Small intestine (tissue), 16 donors: ENCODE results near the gene GAL3ST3. TPM values are rescaled to one million over a fixed set of nuclear protein-coding genes. Genes with fewer than 3 reads are reported as not detected.
"Not testable (repeated sequence)": the region's sequence is repeated elsewhere in the genome, so short reads cannot be mapped to it uniquely, and the experiment has no call there.

Experiments
- DNase-seq, 2 donors: peaks; one replicate each; pipeline versions ENCODE4 v3.0.0 to v3.0.0-alpha.2; 2013
- FAIRE-seq: peaks from 2 replicates; lab custom pipeline; 2012; peaks lifted over from hg19 to GRCh38; lab: Jason Lieb, UNC
- H3K27ac ChIP-seq, 3 donors: one replicate each; pipeline ENCODE4 v1.5.1; 2013; ENCODE audit warnings: low read length in 2 of 3, mild to moderate bottlenecking in 2 of 3, control low read depth in 1 of 3, inconsistent platforms in 1 of 3, low read depth in 1 of 3, moderate library complexity in 1 of 3
- H3K27me3 ChIP-seq, 3 donors: one replicate each; pipeline ENCODE4 v1.6.1; 2013; ENCODE audit warnings: low read length in 3 of 3, inconsistent platforms in 1 of 3; ENCODE audit not compliant: control insufficient read depth in 3 of 3, insufficient read depth in 3 of 3
- H3K36me3 ChIP-seq, 3 donors: one replicate each; pipeline ENCODE4 v1.6.1; 2013; ENCODE audit warnings: low read length in 3 of 3, inconsistent platforms in 1 of 3, low read depth in 1 of 3, mild to moderate bottlenecking in 1 of 3, moderate library complexity in 1 of 3; ENCODE audit not compliant: control insufficient read depth in 3 of 3, insufficient read depth in 2 of 3
- H3K4me1 ChIP-seq, 3 donors: one replicate each; pipeline ENCODE4 v1.6.1; 2013; ENCODE audit warnings: low read length in 2 of 3, inconsistent platforms in 1 of 3, low read depth in 1 of 3, mild to moderate bottlenecking in 1 of 3, moderate library complexity in 1 of 3; ENCODE audit not compliant: control insufficient read depth in 3 of 3, insufficient read depth in 2 of 3
- H3K4me3 ChIP-seq, 3 donors: one replicate each; pipeline ENCODE4 v1.5.1; 2013; ENCODE audit warnings: low read length in 3 of 3, control low read depth in 1 of 3, inconsistent platforms in 1 of 3, low read depth in 1 of 3, mild to moderate bottlenecking in 1 of 3, moderate library complexity in 1 of 3
- H3K9me3 ChIP-seq, 2 donors: one replicate each; pipeline ENCODE4 v1.6.1; 2013; ENCODE audit warnings: low read depth in 1 of 2, low read length in 1 of 2; ENCODE audit not compliant: control insufficient read depth in 2 of 2, insufficient read depth in 1 of 2
- WGBS, 3 donors: extraction: QIAGEN DNeasy Blood & Tissue Kit; methylation state at CpG; one replicate each; pipeline ENCODE4 v1.1.7; 2013; 5-methylcytosine and 5-hydroxymethylcytosine counted together
- long read RNA-seq, 10 donors: transcript quantifications; one replicate each; lab custom pipeline, GENCODE V29; 2026
- polyA plus RNA-seq, 4 donors: library from polyadenylated mRNA; stranded (reverse) in 3 of 4; unstranded in 1 of 4; fragments of 200-250 nt in 3 of 4; fragments of 120-200 nt in 1 of 4; gene quantifications; one replicate each; pipeline versions ENCODE4 v1.2.1 to v1.2.3, GENCODE V29; 2013
- donor health status: healthy with polysubstance abuse.
- donor health status: control.
- donor health status: control.
- donor health status: Bipolar disorder and iron deficiency.
- donor health status: healthy.

GAL3ST3 gene, protein sequence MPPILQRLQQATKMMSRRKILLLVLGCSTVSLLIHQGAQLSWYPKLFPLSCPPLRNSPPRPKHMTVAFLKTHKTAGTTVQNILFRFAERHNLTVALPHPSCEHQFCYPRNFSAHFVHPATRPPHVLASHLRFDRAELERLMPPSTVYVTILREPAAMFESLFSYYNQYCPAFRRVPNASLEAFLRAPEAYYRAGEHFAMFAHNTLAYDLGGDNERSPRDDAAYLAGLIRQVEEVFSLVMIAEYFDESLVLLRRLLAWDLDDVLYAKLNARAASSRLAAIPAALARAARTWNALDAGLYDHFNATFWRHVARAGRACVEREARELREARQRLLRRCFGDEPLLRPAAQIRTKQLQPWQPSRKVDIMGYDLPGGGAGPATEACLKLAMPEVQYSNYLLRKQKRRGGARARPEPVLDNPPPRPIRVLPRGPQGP
- under 1 TPM in 1 of 4 donors, not detected in 3; 0.12 TPM for polyA plus RNA-seq
- long read RNA-seq, donor 1 = 0 reads
- long read RNA-seq, donor 2 = 0 reads
- long read RNA-seq, donor 3, partial matches to known transcripts = 211 of 211 reads
- long read RNA-seq, donor 3, other reads (novel, unspliced or antisense) = 0 of 211 reads
- long read RNA-seq, donor 4 = 0 reads
- long read RNA-seq, donor 5 = 0 reads
- long read RNA-seq, donor 6 = 0 reads
- long read RNA-seq, donor 7 = 0 reads
- long read RNA-seq, donor 8 = 0 reads
- long read RNA-seq, donor 9, partial matches to known transcripts = 37 of 37 reads
- long read RNA-seq, donor 9, other reads (novel, unspliced or antisense) = 0 of 37 reads
- long read RNA-seq, donor 10, partial matches to known transcripts = 0 of 2 reads
- long read RNA-seq, donor 10, other reads (novel, unspliced or antisense) = 0 of 2 reads

DNA sequence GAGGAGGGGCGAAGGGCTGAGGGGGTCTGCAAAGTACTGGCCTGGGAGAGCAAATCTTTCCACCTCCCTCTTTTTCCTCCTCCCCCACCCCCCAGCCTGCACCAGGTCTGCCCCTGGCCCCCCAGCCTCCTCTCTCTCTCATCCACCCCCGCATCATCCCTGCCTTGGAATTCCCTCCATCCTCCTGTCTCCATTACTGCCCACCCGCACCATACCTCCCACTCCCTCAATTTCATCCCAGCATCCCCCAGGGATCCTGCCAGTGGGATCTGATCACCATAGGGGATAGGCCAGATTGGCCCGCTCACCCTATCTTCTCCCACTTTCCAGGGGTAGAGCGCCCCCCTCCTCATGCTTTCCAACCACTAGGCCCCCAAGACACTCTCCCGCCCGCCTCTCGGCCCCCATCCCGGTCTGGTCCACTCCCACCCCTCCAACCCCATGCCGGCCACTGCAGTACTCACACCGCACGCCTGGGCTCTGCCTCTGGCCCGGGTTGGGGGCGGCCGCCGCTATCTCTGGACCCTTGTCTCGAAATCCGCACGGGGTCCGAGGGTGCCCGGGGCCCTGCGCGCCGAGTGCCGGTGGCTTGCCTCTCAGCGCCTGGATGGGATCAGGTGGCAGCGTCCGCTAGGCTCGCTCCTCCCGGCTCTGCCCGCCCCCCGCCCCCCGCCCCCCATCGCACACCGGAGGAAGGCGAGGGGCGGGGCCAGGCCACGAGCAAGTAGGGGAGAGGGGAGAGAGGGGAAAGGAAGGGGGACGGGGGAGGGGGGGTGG is at the start of gene GAL3ST3:
Gene GAL3ST3 (minus strand): TSS at position 615 of the 777 bp plus-strand sequence. CDS start 3,746 bp downstream, outside the sequence.
- peaks cover 0 to 28% (median 2%) of the 10 kb centered on the region in 3 donors for H3K27me3 ChIP-seq
- no peaks in the 10 kb centered on the region for H3K9me3 ChIP-seq
- peaks cover 0 to 6% (median 0%) of the 10 kb centered on the region in 3 donors for H3K36me3 ChIP-seq
- H3K4me1 ChIP-seq = peaks cover 2 to 23% (median 4%) of the 10 kb centered on the region in 3 donors
- FAIRE-seq (no peak), DNase-seq (no peak)
- 13 to 23% (median 23%) methylated on average over 33 to 38 of the region's 39 CpGs for WGBS, 3 donors
- no peak within 1 kb of the TSS for H3K4me3 ChIP-seq
- H3K27ac ChIP-seq = no peak within 1 kb of the TSS

DNA sequence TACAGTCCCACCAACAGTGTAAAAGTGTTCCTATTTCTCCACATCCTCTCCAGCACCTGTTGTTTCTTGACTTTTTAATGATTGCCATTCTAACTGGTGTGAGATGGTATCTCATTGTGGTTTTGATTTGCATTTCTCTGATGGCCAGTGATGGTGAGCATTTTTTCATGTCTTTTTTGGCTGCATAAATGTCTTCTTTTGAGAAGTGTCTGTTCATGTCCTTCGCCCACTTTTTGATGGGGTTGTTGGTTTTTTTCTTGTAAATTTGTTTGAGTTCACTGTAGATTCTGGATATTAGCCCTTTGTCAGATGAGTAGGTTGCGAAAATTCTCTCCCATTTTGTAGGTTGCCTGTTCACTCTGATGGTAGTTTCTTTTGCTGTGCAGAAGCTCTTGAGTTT is 43.2 kb upstream of the GAL3ST3 start:
- H3K27me3 ChIP-seq, H3K4me1 ChIP-seq, DNase-seq, H3K36me3 ChIP-seq, H3K27ac ChIP-seq, H3K9me3 ChIP-seq, FAIRE-seq, H3K4me3 ChIP-seq: not testable (repeated sequence)
- 92 to 100% (median 94%) methylated on average over 2 of the region's 2 CpGs for WGBS, 3 donors

DNA sequence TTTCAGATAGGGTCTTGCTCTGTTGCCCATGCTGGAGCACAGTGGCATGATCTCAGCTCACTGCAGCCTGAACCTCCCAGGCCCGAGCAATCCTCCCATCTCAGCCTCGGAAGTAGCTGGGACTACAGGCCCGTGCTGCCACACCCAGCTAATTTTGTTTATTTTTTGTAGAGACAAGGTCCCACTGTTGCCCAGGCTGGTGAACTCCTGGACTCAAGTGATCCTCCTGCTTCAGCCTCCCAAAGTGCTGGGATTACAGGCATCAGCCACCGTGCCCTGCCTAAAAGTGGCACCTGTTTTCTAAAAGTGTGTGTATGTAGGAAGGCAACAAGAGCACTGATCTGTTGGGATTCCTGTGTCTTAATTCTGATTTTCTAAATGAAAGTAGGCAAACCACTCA is 41.3 kb upstream of the GAL3ST3 start:
- WGBS, 3 donors = 63 to 83% (median 81%) methylated on average over 4 of the region's 4 CpGs
- Histone ChIP-seq H3K27me3 (no peaks in the 10 kb centered on the region), H3K36me3 (no peaks in the 10 kb centered on the region), H3K27ac (no peak overlapping the region), H3K9me3 (no peaks in the 10 kb centered on the region), H3K4me3 (no peak overlapping the region), H3K4me1 (no peaks in the 10 kb centered on the region)
- DNase-seq (no peak), FAIRE-seq (no peak)

DNA sequence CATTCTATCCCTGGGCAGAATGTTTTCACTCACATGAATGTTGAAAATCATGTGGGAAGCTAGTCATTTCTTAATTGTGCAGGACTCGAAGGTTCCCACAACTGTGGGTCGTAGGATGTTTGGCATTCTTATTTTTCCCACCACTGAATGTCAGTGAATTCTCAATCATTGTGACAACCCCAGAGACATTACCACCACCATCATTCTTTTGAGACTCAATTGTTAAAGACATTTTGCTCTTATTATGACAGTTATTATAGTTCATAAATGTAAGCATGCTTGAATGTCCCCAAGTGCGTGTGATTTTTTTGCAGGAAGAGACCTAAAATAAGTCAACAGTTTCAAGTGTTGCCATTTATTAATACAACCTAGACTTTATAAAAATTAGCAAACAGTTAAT is 40.1 kb upstream of the GAL3ST3 start:
- DNase-seq (no peak), FAIRE-seq (no peak)
- peaks cover 0 to 3% (median 0%) of the 10 kb centered on the region in 3 donors for H3K4me1 ChIP-seq
- no peaks in the 10 kb centered on the region for H3K27me3 ChIP-seq
- H3K27ac ChIP-seq = no peak overlapping the region
- H3K36me3 ChIP-seq = no peaks in the 10 kb centered on the region
- 87 to 91% (median 88%) methylated on average over 3 of the region's 3 CpGs for WGBS, 3 donors
- no peaks in the 10 kb centered on the region for H3K9me3 ChIP-seq
- H3K4me3 ChIP-seq = no peak overlapping the region

DNA sequence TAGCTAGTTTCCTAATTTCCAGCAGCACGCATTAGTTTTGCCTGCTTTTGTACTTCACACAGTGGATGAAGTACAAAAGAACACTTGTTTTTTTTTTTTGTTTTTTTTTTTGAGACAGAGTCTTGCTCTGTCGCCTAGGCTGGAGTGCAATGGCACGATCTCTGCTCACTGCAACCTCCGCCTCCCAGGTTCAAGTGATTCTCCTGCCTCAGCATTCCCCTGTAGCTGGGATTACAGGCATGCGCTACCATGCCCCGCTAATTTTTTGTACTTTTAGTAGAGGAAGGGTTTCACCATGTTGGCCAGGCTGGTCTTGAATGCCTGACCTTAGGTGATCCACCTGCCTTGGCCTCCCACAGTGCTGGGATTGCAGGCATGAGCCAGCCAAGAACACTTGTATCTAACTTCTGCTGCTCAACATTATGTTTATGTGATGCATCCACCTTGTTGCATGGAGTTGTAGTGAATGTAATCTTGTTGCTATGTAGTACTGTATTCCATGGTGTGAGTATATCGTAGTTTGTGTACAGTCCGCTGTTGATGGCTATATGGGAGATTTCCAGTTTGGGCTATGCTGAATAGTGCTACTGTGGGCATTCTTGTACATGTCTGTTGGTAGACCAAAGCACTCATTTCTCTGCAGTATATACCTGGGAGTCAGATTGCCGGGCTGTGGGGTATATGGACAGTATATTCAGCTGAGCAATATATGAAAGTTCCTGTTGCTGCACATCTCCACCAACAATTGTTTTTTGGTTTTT is 38.4 kb upstream of the GAL3ST3 start:
- 94 to 96% (median 96%) methylated on average over 9 of the region's 9 CpGs for WGBS, 3 donors
- FAIRE-seq (no peak), DNase-seq (no peak)
- Histone ChIP-seq H3K36me3 (no peaks in the 10 kb centered on the region), H3K9me3 (no peaks in the 10 kb centered on the region), H3K4me3 (no peak overlapping the region), H3K27ac (no peak overlapping the region), H3K4me1 (peaks cover 4 to 16% (median 13%) of the 10 kb centered on the region in 3 donors), H3K27me3 (no peaks in the 10 kb centered on the region)

DNA sequence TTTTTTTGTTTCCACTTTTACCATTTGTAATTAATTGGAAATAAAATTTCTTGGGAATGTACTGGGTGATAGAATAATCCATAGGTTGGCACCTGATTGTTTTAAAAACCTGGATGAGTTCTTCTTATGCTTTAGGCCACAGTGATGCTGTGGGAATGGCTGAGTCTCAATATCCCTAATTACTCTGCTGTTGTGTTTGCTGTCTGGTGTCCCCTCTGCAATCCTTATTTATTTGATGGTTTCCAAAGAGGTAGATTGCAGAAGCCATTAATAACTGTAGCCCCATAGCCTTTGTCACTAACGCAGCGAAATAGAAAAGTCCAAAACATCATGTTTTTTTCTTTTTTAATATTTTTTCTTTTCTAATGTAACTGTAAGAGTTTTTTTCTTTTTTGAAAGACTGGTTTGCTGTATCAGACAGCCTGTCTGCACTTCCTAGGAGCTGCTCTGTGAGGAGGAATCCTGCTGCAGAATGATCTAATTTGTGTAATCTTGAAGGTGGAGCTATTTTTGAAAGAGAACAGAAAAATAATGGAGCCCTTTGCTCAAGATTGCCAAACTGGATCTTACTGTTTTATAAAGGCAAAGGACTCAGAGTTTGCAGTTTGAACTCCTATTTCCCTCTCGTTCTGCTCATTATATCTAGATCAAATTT is 36.0 kb upstream of the GAL3ST3 start:
- DNase-seq (no peak), FAIRE-seq (no peak)
- Histone ChIP-seq H3K4me3 (no peak overlapping the region), H3K27me3 (no peaks in the 10 kb centered on the region), H3K9me3 (no peaks in the 10 kb centered on the region), H3K27ac (no peak overlapping the region), H3K36me3 (no peaks in the 10 kb centered on the region), H3K4me1 (peaks cover 4 to 31% (median 19%) of the 10 kb centered on the region in 3 donors)
- WGBS, 3 donors = 78 to 83% (median 79%) methylated on average over 3 of the region's 3 CpGs

DNA sequence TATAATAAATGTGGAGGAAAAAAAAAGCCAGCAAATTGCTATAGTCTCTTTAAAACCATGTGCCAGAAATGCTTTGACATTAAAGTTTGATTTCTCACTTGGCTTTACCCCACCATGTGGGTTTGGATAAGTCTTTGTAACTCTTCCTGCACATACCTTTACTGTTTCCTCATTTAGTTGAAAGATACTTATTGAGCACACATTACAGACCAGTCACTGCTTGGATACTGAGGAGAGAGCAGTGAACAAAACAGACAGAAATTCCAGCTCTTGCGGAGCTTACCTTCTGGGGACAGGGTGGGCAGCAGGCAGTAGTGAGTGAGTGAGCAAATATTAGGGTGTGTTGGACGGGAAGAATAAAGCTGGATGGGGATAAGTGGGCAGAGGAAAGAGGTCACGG is 34.8 kb upstream of the GAL3ST3 start:
- peaks cover 4 to 31% (median 19%) of the 10 kb centered on the region in 3 donors for H3K4me1 ChIP-seq
- FAIRE-seq = no peak
- H3K36me3 ChIP-seq = peaks cover 0 to 2% (median 0%) of the 10 kb centered on the region in 3 donors
- no peaks in the 10 kb centered on the region for H3K27me3 ChIP-seq
- no peak overlapping the region for H3K27ac ChIP-seq
- no peaks in the 10 kb centered on the region for H3K9me3 ChIP-seq
- no peak for DNase-seq
- H3K4me3 ChIP-seq = no peak overlapping the region
- 83 to 95% (median 89%) methylated on average over 3 of the region's 3 CpGs for WGBS, 3 donors
